IPS-NIHi7 (cell line): ENCODE measurements around the gene AGBL5.
"Not testable (repeated sequence)": the region's sequence is repeated elsewhere in the genome, so short reads cannot be mapped to it uniquely, and the experiment has no call there.

Experiments used
- DNase-seq: peaks from one replicate; pipeline ENCODE4 v3.0.0; 2012; ENCODE audit warnings: mixed read lengths; ENCODE audit errors: extremely low spot score

AGBL5 gene

DNA sequence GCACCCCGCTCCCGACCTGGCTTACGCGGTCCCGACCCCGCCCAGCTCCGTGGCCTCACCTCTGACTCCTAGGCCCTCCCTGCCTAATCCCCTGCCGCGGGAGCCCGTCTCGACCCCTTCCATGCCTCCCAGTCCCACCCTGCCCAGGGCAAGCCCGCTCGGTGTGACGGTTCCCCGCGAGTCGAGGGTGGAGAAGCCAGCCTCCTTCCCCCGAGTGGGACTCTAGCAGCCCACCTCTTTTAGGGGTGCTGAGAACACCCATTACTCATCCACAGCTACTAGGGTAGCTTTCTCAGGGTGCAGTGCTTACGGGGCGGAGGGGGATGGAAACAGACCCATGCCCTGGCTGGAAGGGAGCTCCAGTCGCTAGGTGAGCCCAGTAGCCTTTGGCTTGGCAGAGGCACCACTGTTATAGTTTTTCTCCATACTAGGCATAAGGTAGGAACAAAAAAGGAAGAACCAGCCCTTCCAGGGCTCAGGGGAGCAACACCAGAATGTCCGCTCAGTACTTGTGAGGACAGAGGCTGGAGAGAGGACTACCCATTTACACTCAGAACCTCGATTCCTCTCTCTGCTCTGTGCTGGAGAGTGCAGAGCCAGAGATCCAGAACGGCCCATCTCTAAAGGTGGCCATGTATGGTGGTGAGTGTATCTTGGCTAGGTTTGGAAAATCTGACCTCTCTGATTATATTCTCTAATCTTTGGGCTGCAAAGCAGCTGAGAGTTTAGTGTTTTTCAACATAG lies 606 bp downstream of the AGBL5 start:
- peak; percentile 46 for DNase-seq

DNA sequence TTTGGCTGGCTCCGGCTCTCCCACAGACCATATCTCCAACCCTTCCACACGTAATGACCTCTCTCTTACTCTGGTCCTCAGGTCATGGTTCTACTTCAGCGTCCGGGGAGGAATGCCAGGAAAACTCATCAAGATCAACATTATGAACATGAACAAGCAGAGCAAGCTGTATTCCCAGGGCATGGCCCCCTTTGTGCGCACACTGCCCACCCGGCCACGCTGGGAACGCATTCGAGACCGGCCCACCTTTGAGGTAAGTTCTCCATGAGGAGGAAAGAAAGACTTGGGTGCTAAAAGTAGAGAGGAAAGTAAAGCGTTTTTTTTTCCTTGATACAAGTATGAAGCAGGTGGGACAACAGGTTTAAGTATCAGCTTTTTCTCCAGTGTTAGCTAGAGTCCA lies 1.9 kb downstream of the AGBL5 start:
- DNase-seq = no peak

DNA sequence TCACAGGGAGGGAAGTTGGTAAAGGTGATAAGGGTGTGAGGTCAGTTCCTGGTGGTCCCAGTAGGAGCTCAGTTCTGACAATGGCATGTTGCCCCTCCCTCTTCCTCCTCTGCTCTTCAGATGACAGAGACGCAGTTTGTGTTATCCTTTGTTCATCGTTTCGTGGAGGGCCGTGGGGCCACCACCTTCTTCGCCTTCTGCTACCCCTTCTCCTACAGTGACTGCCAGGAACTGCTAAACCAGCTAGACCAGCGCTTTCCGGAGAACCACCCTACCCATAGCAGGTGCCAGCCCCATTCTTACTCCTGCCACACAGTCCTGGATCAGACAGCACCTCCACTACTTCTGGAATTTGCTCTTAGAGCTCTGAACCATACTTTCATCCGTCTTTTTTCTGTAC lies 2.3 kb downstream of the AGBL5 start:
- no peak for DNase-seq

DNA sequence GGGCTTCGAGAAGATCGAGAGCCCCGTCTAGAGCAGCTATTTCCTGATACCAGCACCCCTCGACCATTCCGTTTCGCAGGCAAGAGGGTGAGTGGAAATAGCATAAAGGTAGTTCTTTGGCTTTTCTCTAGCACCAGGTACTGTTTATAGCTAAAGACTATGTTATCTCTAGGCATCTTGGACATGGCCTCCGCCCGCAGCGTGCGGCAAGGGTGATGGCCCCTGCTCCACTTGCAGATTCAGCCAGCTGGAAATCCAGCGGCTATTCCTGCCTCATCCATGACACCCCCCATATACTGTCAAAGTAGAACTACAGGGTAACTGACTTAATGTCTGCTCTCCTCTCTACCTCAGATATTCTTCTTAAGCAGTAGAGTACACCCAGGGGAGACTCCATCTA lies 3.3 kb downstream of the AGBL5 start:
- no peak for DNase-seq

DNA sequence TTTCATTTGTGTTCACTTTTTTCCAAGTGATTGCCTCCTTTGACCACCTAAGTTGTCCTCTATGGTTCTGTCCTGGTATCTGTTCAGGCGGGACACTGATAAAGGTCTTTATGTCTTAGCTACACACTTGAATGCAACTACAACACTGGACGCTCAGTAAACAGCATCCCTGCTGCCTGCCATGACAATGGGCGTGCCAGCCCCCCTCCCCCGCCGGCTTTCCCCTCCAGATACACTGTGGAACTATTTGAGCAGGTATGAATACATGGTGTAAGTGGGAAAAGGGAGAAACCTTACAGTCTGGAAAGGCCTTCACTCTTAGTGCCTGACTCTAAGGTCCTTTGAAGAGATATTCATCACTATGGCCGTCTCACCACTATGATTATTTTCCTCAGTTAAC lies 5.7 kb downstream of the AGBL5 start:
- no peak for DNase-seq

DNA sequence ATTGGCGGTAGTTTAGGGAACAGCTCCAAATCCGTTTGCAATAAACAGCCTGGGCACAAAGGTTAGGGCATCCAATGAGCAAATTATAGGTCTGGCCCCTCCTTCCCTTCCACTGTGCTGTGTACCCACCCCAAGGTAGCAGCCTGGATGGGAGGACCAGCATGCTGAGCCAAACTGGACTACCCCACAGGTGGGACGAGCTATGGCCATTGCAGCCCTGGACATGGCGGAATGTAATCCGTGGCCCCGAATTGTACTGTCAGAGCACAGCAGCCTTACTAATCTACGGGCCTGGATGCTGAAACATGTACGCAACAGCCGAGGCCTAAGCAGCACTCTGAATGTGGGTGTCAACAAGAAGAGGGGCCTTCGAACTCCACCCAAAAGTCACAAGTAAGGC lies 6.7 kb downstream of the AGBL5 start:
- no peak for DNase-seq

DNA sequence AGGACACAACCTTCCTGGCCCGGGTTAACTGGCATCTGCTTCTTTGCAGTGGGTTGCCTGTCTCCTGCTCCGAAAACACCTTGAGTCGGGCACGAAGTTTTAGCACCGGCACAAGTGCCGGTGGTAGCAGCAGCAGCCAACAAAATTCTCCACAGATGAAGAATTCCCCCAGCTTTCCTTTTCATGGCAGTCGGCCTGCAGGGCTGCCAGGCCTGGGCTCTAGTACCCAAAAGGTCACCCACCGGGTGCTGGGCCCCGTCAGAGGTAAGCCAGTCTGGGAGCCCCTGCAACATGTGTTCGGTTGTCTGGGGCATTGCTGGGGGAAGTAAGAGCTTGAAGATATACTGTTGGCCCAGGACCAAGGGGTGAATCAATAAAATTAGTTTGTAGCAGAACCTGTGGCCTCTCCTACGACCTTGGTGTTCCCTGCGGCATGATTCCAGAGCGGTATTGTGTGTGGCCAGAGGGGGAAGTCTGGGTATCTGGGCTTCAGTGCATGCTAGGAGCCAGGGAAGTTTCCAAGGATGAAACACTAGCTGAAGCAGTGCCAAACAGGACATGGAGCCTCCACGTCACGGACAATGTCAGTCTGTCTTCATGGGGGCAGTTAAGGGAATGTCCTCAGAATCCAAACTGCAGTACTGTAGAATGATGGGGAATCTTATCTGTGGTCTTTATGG lies 7.8 kb downstream of the AGBL5 start:
- DNase-seq = no peak

DNA sequence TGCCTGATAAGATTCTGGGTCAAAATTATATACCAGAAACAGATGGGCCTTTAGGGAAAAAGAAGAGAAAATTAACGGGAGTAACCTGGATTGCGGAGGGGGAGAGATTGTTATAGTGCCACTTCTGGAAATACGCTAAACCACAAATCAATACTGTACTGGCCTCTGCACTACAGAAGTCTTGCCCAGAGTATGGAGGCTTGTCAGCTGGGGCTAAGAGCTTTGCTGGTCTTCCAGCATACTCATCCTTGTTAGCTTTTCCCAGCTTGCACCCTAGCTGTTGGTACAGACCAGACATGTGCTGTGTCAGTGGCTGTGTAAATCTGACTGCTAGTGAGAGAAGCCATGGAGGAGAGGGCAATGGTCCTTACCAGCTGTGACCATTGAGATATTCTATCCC lies 8.9 kb downstream of the AGBL5 start:
- DNase-seq = no peak

DNA sequence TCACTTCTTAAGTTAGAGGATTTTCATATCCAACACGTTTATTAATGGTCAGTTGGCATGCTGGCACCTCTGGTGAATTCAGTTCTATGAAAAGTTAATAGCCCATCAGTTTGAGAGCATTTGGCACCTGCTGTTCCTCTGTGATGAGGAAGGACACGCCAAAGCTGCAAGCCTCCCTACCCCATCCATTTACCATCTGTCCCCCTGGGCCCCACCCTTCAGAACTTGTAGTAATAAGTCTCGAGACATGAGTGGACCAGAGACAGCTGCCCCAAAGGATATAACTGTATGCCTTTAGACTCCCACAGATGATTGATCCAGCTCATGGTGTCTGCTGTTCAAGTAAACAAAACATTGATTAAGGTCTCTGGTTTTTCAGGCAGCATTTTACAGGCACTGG lies 13.7 kb downstream of the AGBL5 start:
- DNase-seq = no peak

DNA sequence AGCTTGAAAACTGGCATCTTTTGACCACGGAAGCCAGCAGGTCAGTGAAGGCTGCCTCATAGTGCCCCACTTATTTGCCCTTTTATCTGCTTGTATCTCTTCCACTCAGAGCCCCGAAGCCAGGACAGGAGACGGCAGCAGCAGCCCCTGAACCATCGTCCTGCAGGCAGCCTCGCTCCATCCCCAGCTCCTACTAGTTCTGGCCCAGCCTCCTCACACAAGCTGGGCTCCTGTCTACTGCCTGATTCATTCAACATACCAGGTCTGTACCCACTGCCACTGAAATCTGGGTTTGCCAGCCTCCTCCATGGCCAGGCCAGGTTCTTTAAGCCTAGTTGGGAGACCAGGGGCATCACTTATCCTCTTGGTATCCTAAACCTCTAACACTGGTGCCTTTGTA lies 15.9 kb downstream of the AGBL5 start:
- no peak for DNase-seq

DNA sequence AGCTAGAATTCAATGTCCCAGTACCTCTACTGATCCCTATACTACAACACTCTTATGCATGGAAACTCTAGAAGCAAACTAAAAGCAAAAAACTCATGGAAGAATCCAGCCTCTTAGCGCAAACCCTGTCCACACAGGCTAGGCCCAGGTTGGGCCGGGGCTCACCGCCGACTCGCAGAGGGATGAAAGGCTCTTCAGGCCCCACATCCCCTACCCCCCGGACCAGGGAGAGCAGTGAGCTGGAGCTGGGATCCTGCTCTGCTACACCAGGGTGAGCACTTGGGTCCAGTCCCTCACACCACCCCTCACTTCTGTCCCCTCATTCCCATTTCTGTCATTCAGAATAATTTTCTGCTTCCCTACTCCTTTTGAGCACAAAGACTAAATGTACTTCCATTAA lies 18.0 kb downstream of the AGBL5 start:
- no peak for DNase-seq

DNA sequence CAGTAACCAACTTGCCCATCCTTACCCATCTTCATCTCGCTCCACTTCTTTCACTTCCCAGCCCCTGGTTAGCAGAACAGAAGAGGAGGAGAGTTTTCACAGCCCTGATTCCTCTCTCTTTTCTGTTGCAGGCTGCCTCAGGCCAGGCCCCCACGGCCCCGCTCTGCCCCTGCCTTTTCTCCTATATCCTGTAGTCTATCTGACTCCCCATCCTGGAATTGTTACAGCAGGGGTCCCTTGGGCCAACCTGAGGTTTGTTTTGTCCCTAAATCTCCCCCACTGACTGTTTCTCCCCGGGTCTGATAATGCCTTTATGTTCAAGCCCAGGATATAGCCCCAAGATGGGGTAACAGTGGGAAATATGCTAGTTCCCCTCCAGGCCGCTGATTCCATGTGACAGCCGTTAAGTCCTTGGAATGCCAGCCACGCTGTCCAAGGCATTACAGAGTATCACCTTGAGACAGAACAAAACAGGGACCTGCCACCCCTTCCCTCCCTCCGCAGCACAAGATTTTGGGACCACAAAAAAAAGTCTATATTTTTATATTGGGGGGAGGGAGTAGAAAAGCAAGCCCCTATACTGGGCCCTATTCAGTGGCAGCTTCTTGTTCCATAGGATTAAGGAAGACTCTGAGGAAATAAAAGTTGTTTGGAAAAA lies 18.6 kb downstream of the AGBL5 start:
- no peak for DNase-seq

DNA sequence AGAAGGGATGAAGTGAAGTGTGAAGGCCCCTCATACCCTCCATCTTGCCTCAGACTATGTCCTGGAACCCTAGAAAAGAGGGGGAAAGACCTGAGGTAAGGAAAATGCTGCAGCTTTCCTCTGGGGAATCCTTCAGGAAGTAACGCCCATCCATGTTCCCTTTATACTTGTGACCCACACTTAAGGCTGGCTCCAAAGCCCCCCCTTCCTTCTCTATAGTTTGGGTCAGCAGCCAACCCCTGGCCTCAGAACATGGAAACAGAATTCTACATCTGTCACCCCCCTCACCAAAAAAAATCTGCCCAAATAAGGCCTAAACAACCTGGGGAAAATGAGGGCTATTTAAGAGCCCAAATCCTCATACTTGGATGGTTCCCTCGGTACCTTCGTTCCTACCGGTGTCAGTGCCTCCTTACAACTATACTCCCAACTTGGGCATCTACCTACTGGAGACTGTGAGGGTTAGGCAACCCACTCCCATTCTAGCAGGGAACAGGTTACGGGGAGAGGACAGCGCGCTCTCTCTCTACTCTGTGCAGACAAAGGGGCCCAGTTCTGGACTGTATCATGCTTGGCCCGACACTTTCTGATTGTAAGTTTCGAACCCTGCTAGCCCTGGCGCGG lies 19.3 kb downstream of the AGBL5 start:
- DNase-seq = no peak

DNA sequence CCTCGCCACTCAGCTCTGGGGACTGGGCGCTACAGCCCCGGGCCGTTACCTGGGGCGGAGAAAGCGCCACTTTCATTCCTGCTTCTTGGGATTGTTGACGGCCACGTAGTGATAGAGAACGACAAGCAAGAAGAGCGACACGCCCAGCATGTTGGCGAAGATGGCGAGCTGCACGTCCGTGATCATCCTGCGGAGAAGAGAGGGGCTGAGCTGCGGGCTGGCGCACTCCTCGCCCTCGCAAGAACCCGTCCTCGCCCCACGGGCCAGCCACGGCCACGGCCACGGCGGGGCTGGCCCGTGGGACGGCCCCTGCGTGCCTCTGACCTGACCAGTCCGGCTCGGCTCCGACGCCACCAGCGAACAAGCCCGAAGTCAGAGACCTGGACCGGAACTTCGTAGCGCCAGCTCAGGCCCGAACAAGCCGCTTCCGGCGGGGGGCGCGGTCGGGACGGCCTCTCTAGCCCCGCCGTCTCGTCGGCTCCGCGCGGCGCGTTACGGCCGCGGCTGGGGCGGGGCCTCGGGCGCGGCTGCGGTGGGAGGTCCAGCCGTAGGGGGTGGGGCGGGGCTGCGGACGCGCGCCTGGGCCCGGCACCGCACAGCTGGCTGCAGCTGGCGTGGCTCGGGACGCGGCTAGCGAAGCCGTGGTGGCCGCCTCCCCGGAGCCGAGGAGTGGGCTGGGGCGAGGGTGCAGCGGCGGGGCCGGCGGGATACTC lies 20.0 kb downstream of the AGBL5 start, which contains the start of gene OST4:
Gene OST4 (minus strand): TSS at position 378 of the 713 bp plus-strand sequence.
- DNase-seq = peak; percentile 96

DNA sequence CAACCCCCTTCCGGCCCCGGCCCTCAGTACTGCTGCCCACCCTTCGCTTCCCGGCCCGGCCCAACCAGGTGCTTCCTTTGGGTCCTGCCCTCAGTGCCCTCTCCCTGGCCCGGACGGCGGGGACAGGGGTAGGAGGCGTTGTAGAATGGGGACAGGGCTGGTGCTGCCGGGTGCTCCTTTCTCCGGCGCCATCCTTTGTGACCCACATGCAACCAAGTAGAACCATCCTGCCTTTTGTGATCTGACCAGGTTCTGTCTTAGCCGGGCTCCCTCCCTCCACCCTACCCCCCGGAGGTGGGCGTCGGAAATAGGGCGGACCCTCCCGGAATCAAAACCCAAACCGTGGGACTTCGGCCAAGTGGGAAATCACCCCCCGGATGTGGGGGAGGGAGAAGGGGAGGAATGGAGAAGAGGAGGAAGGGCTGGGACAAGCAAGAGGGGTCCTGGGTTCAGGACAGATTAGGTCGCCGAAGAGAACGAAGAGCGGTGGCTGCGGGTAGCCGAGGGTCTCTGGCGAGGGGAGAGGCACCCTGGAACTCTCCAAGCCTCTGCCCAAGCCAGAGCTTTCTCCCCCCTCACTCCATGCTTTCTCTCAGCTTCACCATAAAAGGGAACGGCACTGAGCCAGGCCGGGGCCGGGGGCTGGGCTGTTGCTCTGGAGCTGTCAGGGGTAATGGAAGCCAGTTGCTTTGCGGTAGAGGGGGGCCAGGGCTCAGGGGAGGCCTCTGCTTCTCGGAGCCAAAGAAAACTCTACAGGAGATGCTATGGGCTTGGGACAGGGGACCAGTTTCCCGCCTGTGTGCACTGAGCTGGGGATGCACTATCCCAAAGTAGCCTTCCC lies 20.7 kb downstream of the AGBL5 start:
- DNase-seq = peak; percentile 76

DNA sequence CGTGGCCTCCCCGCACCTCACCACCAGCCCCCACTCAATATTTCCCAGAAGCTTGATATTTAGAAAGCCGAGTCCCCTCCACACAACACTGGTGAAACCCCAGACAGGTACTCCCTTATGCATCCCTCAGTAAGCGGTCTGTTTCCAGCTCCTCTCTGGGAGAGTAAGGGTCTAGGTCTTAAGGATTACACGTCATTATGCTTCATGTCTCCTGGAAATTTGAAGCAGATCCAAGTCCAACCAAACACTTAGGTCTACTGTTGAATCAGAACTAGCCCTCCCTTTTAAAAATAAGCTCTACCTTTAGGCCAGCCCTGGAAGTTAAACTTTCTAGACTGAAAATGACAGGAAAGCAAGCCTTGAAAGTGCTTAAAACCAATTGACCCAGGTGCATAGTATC lies 21.5 kb downstream of the AGBL5 start:
- no peak for DNase-seq

DNA sequence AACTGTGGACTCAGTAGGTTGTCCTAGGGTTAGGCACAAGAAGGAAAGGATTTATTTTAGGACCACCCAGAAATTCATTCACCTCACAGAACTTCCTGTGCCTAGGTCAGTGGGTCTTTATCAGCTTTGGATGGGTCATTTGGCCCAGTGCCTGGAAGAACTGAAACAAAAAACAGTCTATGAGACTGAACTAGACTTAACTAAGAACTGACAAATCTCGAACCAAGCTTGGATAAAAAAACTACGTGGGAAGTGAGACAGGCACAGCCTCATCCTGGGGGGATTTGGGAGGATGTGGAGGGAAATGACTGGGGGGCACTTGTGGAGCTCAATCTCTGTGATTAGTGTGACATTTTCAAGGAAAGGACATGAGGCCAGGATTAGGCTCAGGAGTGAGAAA lies 22.3 kb downstream of the AGBL5 start:
- no peak for DNase-seq

DNA sequence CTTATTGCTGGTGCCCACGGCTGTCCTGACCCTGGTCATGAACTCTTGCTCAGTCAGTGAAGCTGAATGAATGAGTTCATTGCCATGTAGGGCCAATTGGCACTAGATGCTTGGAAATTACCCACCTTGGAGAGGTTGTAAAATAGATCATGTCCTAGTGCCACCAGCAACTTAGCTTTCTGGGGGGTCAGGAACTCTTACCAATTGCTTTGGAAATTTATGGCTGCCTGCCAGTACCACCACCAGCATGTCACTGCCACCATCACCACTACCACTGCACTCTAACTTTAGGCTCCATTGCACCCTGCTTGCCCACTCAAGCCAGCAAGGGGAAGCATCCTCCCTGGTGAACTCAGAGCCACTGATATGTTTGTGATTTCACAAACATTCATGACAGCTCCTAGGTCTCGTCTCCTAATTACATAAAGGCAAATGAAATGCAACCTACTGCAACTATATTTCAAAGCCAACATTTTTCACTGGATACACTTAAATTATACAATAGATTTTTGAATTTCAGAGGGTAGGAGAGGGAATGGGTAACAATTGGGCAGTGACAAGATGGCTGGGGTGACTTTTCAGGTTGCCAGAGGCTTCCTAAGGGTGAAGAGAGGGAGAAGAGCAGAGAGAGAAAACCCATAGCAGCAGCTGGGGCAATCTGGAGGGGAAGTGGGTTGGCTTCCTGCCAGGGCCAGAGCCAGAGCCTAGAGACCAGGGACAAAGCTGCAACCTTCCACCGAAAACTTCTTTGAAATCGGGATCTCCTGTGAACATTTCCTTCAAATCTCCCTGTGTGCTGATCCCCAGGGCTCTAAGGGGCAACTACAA lies 23.5 kb downstream of the AGBL5 start:
- no peak for DNase-seq

DNA sequence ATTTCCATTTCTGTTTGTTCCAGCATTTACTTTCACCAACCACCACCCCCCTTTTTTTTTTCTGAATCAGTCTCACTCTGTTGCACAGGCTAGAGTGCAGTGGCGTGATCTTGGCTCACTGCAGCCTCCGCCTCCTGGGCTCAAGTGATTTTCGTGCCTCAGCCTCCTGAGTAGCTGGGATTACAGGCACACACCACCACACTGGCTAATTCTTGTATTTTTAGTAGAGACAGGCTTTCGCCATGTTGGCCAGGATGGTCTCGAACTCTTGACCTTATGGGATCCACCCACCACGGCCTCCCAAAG lies 24.1 kb downstream of the AGBL5 start:
- not testable (repeated sequence) for DNase-seq

DNA sequence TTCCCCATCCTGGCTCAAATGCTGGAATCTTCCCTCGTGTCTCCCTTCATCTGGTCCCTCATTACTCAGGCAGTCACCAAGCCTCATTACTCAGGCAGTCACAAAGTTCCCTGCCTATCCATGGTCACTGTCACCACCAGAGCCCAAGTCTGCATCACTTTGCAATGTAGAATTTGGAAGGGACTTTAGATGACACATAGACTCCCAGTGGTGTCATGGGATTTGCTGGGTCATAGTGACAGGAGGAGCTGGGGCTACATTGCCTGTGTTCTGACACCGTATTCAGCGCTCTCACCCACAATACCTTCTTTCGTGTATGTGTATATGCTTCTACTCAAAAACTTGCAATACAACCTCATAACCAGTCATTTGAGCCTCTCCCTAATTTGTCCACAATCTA lies 24.9 kb downstream of the AGBL5 start:
- no peak for DNase-seq
